ENCODE measurements around the gene SYNPO. TPM values are rescaled to one million over a fixed set of nuclear protein-coding genes. Genes with fewer than 3 reads are reported as not detected.

The SYNPO gene
- total and polyA plus RNA-seq, 4 donors: 10.3 to 111 (median 42.4) TPM

DNA sequence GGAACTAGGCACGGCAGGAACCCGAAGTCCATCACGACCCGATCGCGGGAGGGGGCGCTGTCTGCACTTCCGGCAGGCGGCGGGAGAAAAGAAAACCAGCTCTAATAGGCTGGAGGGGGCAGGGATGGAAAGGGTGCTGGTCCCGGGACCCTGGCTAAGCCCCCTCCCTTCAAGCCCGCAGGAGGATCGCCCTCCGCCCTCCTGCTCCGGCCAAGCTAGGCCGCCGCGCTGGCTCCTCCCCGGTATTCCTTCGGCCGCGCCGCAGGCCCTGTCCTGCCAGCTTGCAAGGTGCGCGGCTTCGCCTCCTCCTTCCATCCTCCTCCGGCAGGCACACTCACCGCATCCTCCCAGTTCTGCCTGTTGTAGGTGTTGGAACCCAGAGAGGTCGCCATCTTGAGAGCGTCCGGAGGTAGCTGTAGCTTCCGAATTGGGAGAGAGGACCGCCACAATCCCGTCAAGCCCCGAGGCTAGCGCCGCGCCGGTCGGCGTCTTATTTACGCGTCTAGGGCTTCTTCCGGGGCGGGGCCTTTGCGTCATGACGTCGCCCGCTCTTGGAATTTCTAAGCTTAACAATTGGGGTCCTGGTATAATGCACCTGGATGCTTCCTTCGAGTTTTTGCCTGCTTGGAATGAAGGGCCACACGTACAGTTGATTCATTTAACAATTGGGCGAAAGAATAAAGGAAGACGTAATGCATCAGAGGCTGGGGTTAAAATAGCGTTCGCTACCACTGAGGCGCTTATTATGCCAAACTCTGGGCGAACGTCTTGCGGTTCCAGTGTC lies 60.3 kb downstream of the SYNPO start, which contains the start of gene RBM22:
TSS of gene RBM22 (minus strand) at position 469 of the 784 bp plus-strand sequence. CDS start at position 392, 77 bp downstream.
- DNase-seq (peak; percentile 95 to 97 (median 97)), ATAC-seq (ENCODE audit: insufficient read depth, low FRiP score) (peak; percentile 97)
- Histone ChIP-seq H3K4me1 (ENCODE audit: control insufficient read depth in 5 of 5, insufficient read depth in 5 of 5, low read length in 5 of 5) (peaks cover 0 to 18% (median 8%) of the 10 kb centered on the region in 5 donors), H3K36me3 (ENCODE audit: control insufficient read depth in 4 of 4, insufficient read depth in 4 of 4, low read length in 4 of 4) (peaks cover 13 to 30% (median 22%) of the 10 kb centered on the region in 4 donors), H3K9me3 (ENCODE audit: control insufficient read depth in 4 of 4, insufficient read depth in 3 of 4, low read length in 3 of 4) (no peaks in the 10 kb centered on the region), H3K27ac (ENCODE audit: low read depth in 1 of 2, low read length in 1 of 2) (peak within 1 kb of the TSS; percentile 95 to 96), H3K27me3 (ENCODE audit: control insufficient read depth in 3 of 3, insufficient read depth in 3 of 3, low read length in 2 of 3) (no peaks in the 10 kb centered on the region), H3K9ac (ENCODE audit: insufficient read depth in 1 of 2, low read length in 2 of 2) (peak within 1 kb of the TSS; percentile 94 to 98), H3K4me3 (peak within 1 kb of the TSS; percentile 98)
- 0% methylated on average over 57 to 59 of the region's 59 CpGs for WGBS, 2 donors
- TF ChIP-seq, protein P1, sequence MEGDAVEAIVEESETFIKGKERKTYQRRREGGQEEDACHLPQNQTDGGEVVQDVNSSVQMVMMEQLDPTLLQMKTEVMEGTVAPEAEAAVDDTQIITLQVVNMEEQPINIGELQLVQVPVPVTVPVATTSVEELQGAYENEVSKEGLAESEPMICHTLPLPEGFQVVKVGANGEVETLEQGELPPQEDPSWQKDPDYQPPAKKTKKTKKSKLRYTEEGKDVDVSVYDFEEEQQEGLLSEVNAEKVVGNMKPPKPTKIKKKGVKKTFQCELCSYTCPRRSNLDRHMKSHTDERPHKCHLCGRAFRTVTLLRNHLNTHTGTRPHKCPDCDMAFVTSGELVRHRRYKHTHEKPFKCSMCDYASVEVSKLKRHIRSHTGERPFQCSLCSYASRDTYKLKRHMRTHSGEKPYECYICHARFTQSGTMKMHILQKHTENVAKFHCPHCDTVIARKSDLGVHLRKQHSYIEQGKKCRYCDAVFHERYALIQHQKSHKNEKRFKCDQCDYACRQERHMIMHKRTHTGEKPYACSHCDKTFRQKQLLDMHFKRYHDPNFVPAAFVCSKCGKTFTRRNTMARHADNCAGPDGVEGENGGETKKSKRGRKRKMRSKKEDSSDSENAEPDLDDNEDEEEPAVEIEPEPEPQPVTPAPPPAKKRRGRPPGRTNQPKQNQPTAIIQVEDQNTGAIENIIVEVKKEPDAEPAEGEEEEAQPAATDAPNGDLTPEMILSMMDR (IDR thresholded peaks at IDR 0.05; ENCODE audit: control extremely low read depth, extremely low read depth): peak; percentile 27

DNA sequence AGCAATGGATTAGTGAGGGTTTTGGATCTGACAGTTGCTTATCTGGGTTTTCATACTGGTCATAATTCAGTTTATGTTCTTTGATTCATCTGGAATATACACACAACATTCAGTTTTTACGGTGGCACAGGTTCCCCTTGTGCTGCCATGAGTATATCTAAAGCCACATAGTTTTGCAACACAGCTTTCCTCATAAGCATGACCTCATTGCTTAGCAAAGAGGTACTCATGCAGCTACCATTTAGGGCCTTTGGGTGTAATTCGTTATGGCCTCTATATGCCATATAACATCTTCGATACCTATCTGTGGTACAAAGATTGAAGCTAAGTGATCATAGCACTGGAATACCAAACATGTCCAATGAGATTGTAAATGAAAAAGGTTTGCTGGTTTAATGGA lies 63.3 kb downstream of the SYNPO start:
- peaks cover 0 to 2% (median 0%) of the 10 kb centered on the region in 4 donors for H3K9me3 ChIP-seq (ENCODE audit: control insufficient read depth in 4 of 4, insufficient read depth in 3 of 4, low read length in 3 of 4)
- H3K27me3 ChIP-seq (ENCODE audit: control insufficient read depth in 3 of 3, insufficient read depth in 3 of 3, low read length in 2 of 3): no peaks in the 10 kb centered on the region
- H3K9ac ChIP-seq (ENCODE audit: insufficient read depth in 1 of 2, low read length in 2 of 2): no peak overlapping the region
- H3K36me3 ChIP-seq (ENCODE audit: control insufficient read depth in 4 of 4, insufficient read depth in 4 of 4, low read length in 4 of 4): peaks cover 3 to 8% (median 5%) of the 10 kb centered on the region in 4 donors
- H3K27ac ChIP-seq (ENCODE audit: low read depth in 1 of 2, low read length in 1 of 2): no peak overlapping the region
- no peak for DNase-seq
- 77 to 86% methylated on average over 3 of the region's 3 CpGs for WGBS, 2 donors
- H3K4me3 ChIP-seq: no peak overlapping the region
- TF ChIP-seq, protein P1 (IDR thresholded peaks at IDR 0.05; ENCODE audit: control extremely low read depth, extremely low read depth): no peak
- peaks cover 0 to 20% (median 8%) of the 10 kb centered on the region in 5 donors for H3K4me1 ChIP-seq (ENCODE audit: control insufficient read depth in 5 of 5, insufficient read depth in 5 of 5, low read length in 5 of 5)
- ATAC-seq (ENCODE audit: insufficient read depth, low FRiP score): no peak

DNA sequence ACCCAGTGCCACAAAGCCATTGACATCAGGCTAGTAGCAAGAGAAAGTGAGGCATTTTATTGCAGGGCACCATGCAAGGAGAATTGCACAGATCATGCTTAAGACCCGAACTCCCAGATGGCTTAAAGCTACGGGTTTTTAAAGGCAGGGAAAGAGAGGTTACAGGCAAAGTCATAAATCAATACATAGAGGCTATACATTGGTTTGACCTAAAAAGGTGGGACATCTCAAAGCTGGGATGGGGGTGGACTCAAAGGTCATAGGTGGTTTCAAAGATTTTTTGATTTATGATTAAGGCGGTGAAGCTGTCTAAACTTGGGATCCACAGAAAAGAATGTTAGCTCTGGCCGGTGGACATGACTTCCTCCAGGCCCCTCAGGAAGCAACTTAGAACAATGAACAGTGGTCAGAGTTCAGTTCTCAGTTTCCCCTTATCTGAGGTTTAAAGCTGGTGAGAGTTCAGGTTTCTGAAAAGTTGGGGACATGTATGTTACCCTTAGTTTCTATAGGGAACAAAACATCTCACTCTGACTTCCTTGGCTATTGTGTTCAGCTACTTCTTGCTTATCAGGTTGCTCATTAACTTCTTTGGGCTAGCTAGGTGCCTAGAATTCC lies 66.4 kb downstream of the SYNPO start:
- TF ChIP-seq, protein P1 (IDR thresholded peaks at IDR 0.05; ENCODE audit: control extremely low read depth, extremely low read depth): no peak
- H3K4me3 ChIP-seq: no peak overlapping the region
- whole genome bisulfite sequencing, 2 donors: 68 to 71% methylated on average over 4 of the region's 4 CpGs
- ATAC-seq (ENCODE audit: insufficient read depth, low FRiP score): no peak
- no peaks in the 10 kb centered on the region for H3K27me3 ChIP-seq (ENCODE audit: control insufficient read depth in 3 of 3, insufficient read depth in 3 of 3, low read length in 2 of 3)
- no peak for DNase-seq
- H3K36me3 ChIP-seq (ENCODE audit: control insufficient read depth in 4 of 4, insufficient read depth in 4 of 4, low read length in 4 of 4): peaks cover 9 to 22% (median 12%) of the 10 kb centered on the region in 4 donors
- H3K9ac ChIP-seq (ENCODE audit: insufficient read depth in 1 of 2, low read length in 2 of 2): no peak overlapping the region
- H3K4me1 ChIP-seq (ENCODE audit: control insufficient read depth in 5 of 5, insufficient read depth in 5 of 5, low read length in 5 of 5): peaks cover 0 to 7% (median 0%) of the 10 kb centered on the region in 5 donors
- peaks cover 0 to 2% (median 0%) of the 10 kb centered on the region in 4 donors for H3K9me3 ChIP-seq (ENCODE audit: control insufficient read depth in 4 of 4, insufficient read depth in 3 of 4, low read length in 3 of 4)
- no peak overlapping the region for H3K27ac ChIP-seq (ENCODE audit: low read depth in 1 of 2, low read length in 1 of 2)

Other genes starting within 250 kb of the SYNPO start
- gene CD74, start 227.8 kb upstream of the SYNPO start, total RNA-seq: 1,000 to 10,000 TPM; 1,061 to 2,819 TPM
- gene CD74, start 227.8 kb upstream of the SYNPO start, polyA plus RNA-seq: 1,000 to 10,000 TPM; 1,429 to 2,010 TPM
- gene RPS14, start 190.9 kb upstream of the SYNPO start, total RNA-seq: 1,000 to 10,000 TPM; 1,065 to 1,395 TPM
- gene RPS14, start 190.9 kb upstream of the SYNPO start, polyA plus RNA-seq: 1,000 to 10,000 TPM; 3,509 to 4,623 TPM
- 100 to 1,000 TPM in 1 of 2 donors, 10 to 100 TPM in 1; 71.6 to 145 TPM for gene NDST1, start 132.5 kb upstream of the SYNPO start, total RNA-seq
- 10 to 100 TPM; 45.6 to 49.8 TPM for gene NDST1, start 132.5 kb upstream of the SYNPO start, polyA plus RNA-seq
- 1 to 10 TPM in 1 of 2 donors, under 1 TPM in 1; 0.55 to 2.4 TPM for gene MYOZ3, start 20.6 kb downstream of the SYNPO start, total RNA-seq
- gene MYOZ3, start 20.6 kb downstream of the SYNPO start, polyA plus RNA-seq: under 1 TPM; 0.39 to 0.40 TPM
- gene RBM22, start 60.4 kb downstream of the SYNPO start, total RNA-seq: 10 to 100 TPM; 41.9 to 49.9 TPM
- gene RBM22, start 60.4 kb downstream of the SYNPO start, polyA plus RNA-seq: 10 to 100 TPM; 27.2 to 35.4 TPM
- 100 to 1,000 TPM in 1 of 2 donors, 10 to 100 TPM in 1; 69.1 to 105 TPM for gene DCTN4, start 118.4 kb downstream of the SYNPO start, total RNA-seq
- gene DCTN4, start 118.4 kb downstream of the SYNPO start, polyA plus RNA-seq: 10 to 100 TPM; 21.2 to 27.1 TPM
- gene SMIM3, start 138.1 kb downstream of the SYNPO start, total RNA-seq: 10 to 100 TPM; 14.3 to 19.7 TPM
- 10 to 100 TPM; 14.0 to 54.8 TPM for gene SMIM3, start 138.1 kb downstream of the SYNPO start, polyA plus RNA-seq
- not detected for gene IRGM, start 205.9 kb downstream of the SYNPO start, total RNA-seq
- under 1 TPM in 1 of 2 donors, not detected in 1; 0.25 TPM for gene IRGM, start 205.9 kb downstream of the SYNPO start, polyA plus RNA-seq

All from lung (tissue), 12 donors.